GM12875 (cell line): ENCODE measurements around the gene SLC30A1.

Experiments
- H3K4me3 ChIP-seq: one replicate; pipeline ENCODE4 v1.5.1; 2011; ENCODE audit warnings: low read depth, low read length, control low read depth
- CTCF ChIP-seq: IDR thresholded peaks from 2 replicates; pipeline ENCODE4 v1.5.1; 2011; ENCODE audit warnings: low read depth, mild to moderate bottlenecking, control low read depth, inconsistent platforms, low read length, moderate library complexity, borderline replicate concordance; ENCODE audit not compliant: insufficient read depth

SLC30A1 gene

GRCh38 chr1:211591980-211592493, 13.1 kb upstream of the SLC30A1 start:
- no peak for TF ChIP-seq CTCF
- H3K4me3 ChIP-seq: no peak overlapping the region

- no peak overlapping the region for H3K4me3 ChIP-seq
- no peak for TF ChIP-seq CTCF
Observed at GRCh38 chr1:211589782-211590721, 11.1 kb upstream of the SLC30A1 start.

- no peak overlapping the region for H3K4me3 ChIP-seq
- TF ChIP-seq CTCF: no peak
Observed at GRCh38 chr1:211588711-211589110, 9.8 kb upstream of the SLC30A1 start.

- H3K4me3 ChIP-seq: no peak overlapping the region
- TF ChIP-seq CTCF: no peak
Observed at GRCh38 chr1:211587123-211587522, 8.2 kb upstream of the SLC30A1 start.

GRCh38 chr1:211586538-211586937, 7.6 kb upstream of the SLC30A1 start:
- TF ChIP-seq CTCF: no peak
- H3K4me3 ChIP-seq: no peak overlapping the region

GRCh38 chr1:211583011-211583992, 4.3 kb upstream of the SLC30A1 start:
- no peak for TF ChIP-seq CTCF
- H3K4me3 ChIP-seq: no peak overlapping the region
